Muscle layer of colon (tissue), 2 donors: ENCODE measurements around the gene PITPNM1.
A peak's percentile ranks its signal among the peaks of the same experiment; 100 is the strongest.

ENCODE experiments used
- H3K27ac ChIP-seq: one replicate; pipeline ENCODE4 v1.7.0; 2013; ENCODE audit warnings: low read depth, mild to moderate bottlenecking, low read length, moderate library complexity
- H3K27me3 ChIP-seq, 2 donors: one replicate each; pipeline ENCODE4 v1.7.0; 2013; ENCODE audit warnings: low read length in 2 of 2, mild to moderate bottlenecking in 2 of 2; ENCODE audit not compliant: insufficient read depth in 2 of 2, control insufficient read depth in 1 of 2
- H3K36me3 ChIP-seq: one replicate; pipeline ENCODE4 v1.7.0; 2013; ENCODE audit warnings: mild to moderate bottlenecking, low read length; ENCODE audit not compliant: insufficient read depth
- H3K4me1 ChIP-seq: one replicate; pipeline ENCODE4 v1.7.0; 2013; ENCODE audit warnings: mild to moderate bottlenecking, low read length; ENCODE audit not compliant: insufficient read depth
- H3K4me3 ChIP-seq, 2 donors: one replicate each; pipeline ENCODE4 v1.7.0; 2013; ENCODE audit warnings: low read length in 2 of 2, low read depth in 1 of 2, mild to moderate bottlenecking in 1 of 2, moderate library complexity in 1 of 2
- H3K9ac ChIP-seq: one replicate; pipeline ENCODE4 v1.7.0; 2013; ENCODE audit warnings: low read length
- H3K9me3 ChIP-seq: one replicate; pipeline ENCODE4 v1.7.0; 2013; ENCODE audit warnings: mild to moderate bottlenecking, low read length
- donor health status: abdominal sarcoma.
- donor health status: Adenocarcinoma of cecum.

The PITPNM1 gene

GRCh38 chr11:67452141-67452952, 52.8 kb downstream of the PITPNM1 start, which contains the start of gene GPR152:
Gene GPR152 (minus strand): TSS chr11:67452729. CDS start chr11:67452724, 5 bp downstream.
- no peak within 1 kb of the TSS for H3K27ac ChIP-seq
- H3K9ac ChIP-seq = no peak within 1 kb of the TSS

GRCh38 chr11:67451658-67451976, 53.5 kb downstream of the PITPNM1 start:
- no peak overlapping the region for H3K4me3 ChIP-seq
- no peaks in the 10 kb centered on the region for H3K9me3 ChIP-seq
- no peaks in the 10 kb centered on the region for H3K4me1 ChIP-seq
- H3K27me3 ChIP-seq = no peaks in the 10 kb centered on the region
- H3K9ac ChIP-seq = no peak overlapping the region
- H3K27ac ChIP-seq = no peak overlapping the region
- H3K36me3 ChIP-seq = no peaks in the 10 kb centered on the region

More at GRCh38 chr11:67452141-67452952, 52.8 kb downstream of the PITPNM1 start, which contains the start of gene GPR152:
- H3K4me1 ChIP-seq = no peaks in the 10 kb centered on the region
- no peak within 1 kb of the TSS for H3K4me3 ChIP-seq
- H3K36me3 ChIP-seq = no peaks in the 10 kb centered on the region
- H3K27me3 ChIP-seq = no peaks in the 10 kb centered on the region
- H3K9me3 ChIP-seq = no peaks in the 10 kb centered on the region

GRCh38 chr11:67450796-67451657, 54.1 kb downstream of the PITPNM1 start:
- H3K4me1 ChIP-seq = no peaks in the 10 kb centered on the region
- H3K9ac ChIP-seq = no peak overlapping the region
- no peak overlapping the region for H3K4me3 ChIP-seq
- no peak overlapping the region for H3K27ac ChIP-seq
- no peaks in the 10 kb centered on the region for H3K36me3 ChIP-seq
- no peaks in the 10 kb centered on the region for H3K9me3 ChIP-seq
- no peaks in the 10 kb centered on the region for H3K27me3 ChIP-seq

- no peaks in the 10 kb centered on the region for H3K27me3 ChIP-seq
- H3K36me3 ChIP-seq = no peaks in the 10 kb centered on the region
- H3K4me3 ChIP-seq = no peak overlapping the region
- H3K9me3 ChIP-seq = no peaks in the 10 kb centered on the region
- peaks cover 4% of the 10 kb centered on the region for H3K4me1 ChIP-seq
- no peak overlapping the region for H3K9ac ChIP-seq
- H3K27ac ChIP-seq = no peak overlapping the region
Observed at GRCh38 chr11:67449116-67449844, 55.9 kb downstream of the PITPNM1 start.

GRCh38 chr11:67448220-67448609, 56.9 kb downstream of the PITPNM1 start:
- Histone ChIP-seq H3K36me3 (no peaks in the 10 kb centered on the region), H3K4me1 (peaks cover 5% of the 10 kb centered on the region), H3K27ac (no peak overlapping the region), H3K4me3 (no peak overlapping the region), H3K9me3 (no peaks in the 10 kb centered on the region), H3K9ac (no peak overlapping the region), H3K27me3 (no peaks in the 10 kb centered on the region)

- peaks cover 10% of the 10 kb centered on the region for H3K36me3 ChIP-seq
- no peak overlapping the region for H3K27ac ChIP-seq
- no peaks in the 10 kb centered on the region for H3K9me3 ChIP-seq
- H3K4me1 ChIP-seq = peaks cover 16% of the 10 kb centered on the region
- no peak overlapping the region for H3K4me3 ChIP-seq
- no peaks in the 10 kb centered on the region for H3K27me3 ChIP-seq
- H3K9ac ChIP-seq = no peak overlapping the region
Observed at GRCh38 chr11:67445515-67445914, 59.6 kb downstream of the PITPNM1 start.

- Histone ChIP-seq H3K9me3 (no peaks in the 10 kb centered on the region), H3K36me3 (peaks cover 10% of the 10 kb centered on the region), H3K4me1 (peaks cover 20% of the 10 kb centered on the region), H3K9ac (peak overlapping the region; percentile 58), H3K27ac (peak overlapping the region; percentile 84), H3K4me3 (peak overlapping the region; percentile 62 to 72), H3K27me3 (no peaks in the 10 kb centered on the region)
Observed at GRCh38 chr11:67442504-67443404, 62.4 kb downstream of the PITPNM1 start.
